Measurements from ENCODE around the gene SAGE1.

- TF ChIP-seq CTCF (IDR thresholded peaks at IDR 0.05; ENCODE audit: low read depth, low read length, poor library complexity, severe bottlenecking), result peak; percentile 45
- no peak for TF ChIP-seq EZH2phosphoT487 (IDR thresholded peaks at IDR 0.05; ENCODE audit: borderline replicate concordance, low read length)
Observed at GRCh38 chrX:135931644-135932487, 38.4 kb downstream of the SAGE1 start.
